Measurements from ENCODE around the gene MYO5B. TPM values are rescaled to one million over a fixed set of nuclear protein-coding genes. Genes with fewer than 3 reads are reported as not detected.
"Not testable (repeated sequence)": the region's sequence is repeated elsewhere in the genome, so short reads cannot be mapped to it uniquely, and the experiment has no call there.

MYO5B gene
- total RNA-seq, 1 experiment from 2014 or later, result 0.66 TPM

DNA sequence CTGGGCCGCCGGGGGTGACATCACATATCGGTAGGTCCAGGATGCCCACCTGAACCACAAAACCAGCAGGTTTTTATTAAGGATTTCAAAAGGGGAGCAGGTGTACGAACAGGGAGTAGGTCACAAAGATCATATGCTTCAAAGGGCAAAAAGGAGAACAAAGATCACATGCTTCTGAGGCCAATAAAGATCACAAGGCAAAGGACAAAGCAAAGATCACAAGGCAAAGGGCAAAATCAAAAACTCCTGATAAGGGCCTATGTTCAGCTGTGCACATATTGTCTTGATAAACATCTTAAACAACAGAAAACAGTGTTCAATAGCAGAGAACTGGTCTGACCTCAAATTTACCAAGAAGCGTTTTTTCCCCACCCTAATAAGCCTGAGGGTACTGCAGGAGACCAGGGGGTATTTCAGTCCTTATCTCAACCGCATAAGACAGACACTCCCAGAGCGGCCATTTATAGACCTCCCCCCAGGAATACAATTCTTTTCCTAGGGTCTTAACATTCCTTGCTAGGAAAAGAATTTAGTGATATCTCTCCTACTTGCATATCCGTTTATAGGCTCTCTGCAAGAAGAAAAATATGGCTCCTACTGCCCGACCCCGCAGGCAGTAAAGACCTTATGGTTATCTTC is 386.3 kb downstream of the MYO5B start:
- in situ Hi-C loops (cut with HindIII; ENCODE audit: low pct_unique_long_range_greater_than_20kb, low sequenced_read_pairs); DNase-seq (ENCODE audit: low read depth, low spot score): not testable (repeated sequence)

GRCh38 chr18:49804096-49804495 is 390.9 kb downstream of the MYO5B start:
- in situ Hi-C loops (cut with HindIII; ENCODE audit: low pct_unique_long_range_greater_than_20kb, low sequenced_read_pairs), result no loop called here
- no peak for DNase-seq (ENCODE audit: low read depth, low spot score)

DNA sequence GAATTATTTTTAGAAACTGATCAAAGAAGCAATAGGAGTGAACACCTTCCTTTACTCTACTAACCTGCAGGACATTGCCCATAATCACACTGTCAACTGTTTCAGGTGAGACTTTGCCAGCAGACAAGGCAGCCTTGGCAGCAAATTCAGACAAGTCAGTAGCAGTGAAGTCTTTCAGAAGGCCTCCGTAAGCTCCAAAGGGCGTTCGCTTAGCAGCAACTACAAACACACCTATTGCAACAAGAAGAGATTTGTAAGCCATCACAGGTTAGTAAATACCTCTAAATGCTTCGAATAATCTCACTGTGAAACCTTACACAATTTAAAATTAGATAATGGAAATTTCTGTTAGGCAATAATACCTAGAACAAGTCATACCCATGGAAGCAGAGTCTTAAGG is 392.3 kb downstream of the MYO5B start:
- in situ Hi-C loops (cut with HindIII; ENCODE audit: low pct_unique_long_range_greater_than_20kb, low sequenced_read_pairs), result no loop called here
- no peak for DNase-seq (ENCODE audit: low read depth, low spot score)

- in situ Hi-C loops (cut with HindIII; ENCODE audit: low pct_unique_long_range_greater_than_20kb, low sequenced_read_pairs); DNase-seq (ENCODE audit: low read depth, low spot score): not testable (repeated sequence)
Observed at GRCh38 chr18:49800491-49800890, 394.5 kb downstream of the MYO5B start.

- in situ Hi-C loops (cut with HindIII; ENCODE audit: low pct_unique_long_range_greater_than_20kb, low sequenced_read_pairs), result not testable (repeated sequence)
Observed at GRCh38 chr18:49799806-49800205, 395.1 kb downstream of the MYO5B start.

DNA sequence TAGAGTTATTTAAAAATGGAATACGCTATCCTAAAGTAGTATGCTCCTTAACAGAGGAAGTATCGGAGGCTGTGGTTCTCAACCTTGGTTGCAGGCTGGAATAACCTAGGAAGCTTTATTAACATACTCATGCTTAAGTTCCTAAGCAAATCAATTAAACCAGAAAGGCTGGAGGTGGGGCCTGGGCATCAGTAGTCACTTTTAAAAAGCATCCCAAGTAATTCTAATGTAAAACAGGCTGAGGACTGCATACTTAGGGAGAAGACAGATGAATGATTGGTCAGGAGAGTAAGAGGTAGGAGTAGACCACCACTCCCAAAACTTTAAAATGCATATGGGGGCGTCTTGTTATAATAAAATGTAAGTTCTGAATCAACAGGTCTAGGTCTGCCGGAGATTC is 396.9 kb downstream of the MYO5B start:
- DNase-seq (ENCODE audit: low read depth, low spot score), result no peak
- in situ Hi-C loops (cut with HindIII; ENCODE audit: low pct_unique_long_range_greater_than_20kb, low sequenced_read_pairs), result no loop called here

More at GRCh38 chr18:49799806-49800205, 395.1 kb downstream of the MYO5B start:
- not testable (repeated sequence) for DNase-seq (ENCODE audit: low read depth, low spot score)

- in situ Hi-C loops (cut with HindIII; ENCODE audit: low pct_unique_long_range_greater_than_20kb, low sequenced_read_pairs), result no loop called here
Observed at GRCh38 chr18:49795612-49796552, 399.1 kb downstream of the MYO5B start.

DNA sequence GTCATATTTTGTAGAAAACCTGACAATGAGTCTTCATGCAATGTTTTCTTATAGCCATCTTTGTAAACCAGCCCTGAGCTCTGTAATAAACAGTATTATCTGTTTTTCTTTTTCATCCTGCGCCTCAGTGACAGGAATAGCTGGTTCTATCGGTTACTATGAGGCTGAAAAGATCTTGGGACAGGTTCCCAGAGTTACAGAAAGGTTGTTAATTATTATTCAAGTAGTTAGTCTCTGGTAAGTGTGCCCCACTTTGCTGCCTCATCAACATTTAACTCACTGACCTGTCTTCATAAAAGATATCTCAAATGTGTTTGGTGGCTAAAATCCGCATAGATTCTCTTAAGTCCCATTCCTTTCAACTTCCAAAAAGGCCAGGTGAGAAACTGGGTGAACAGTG is 400.2 kb downstream of the MYO5B start:
- in situ Hi-C loops (cut with HindIII; ENCODE audit: low pct_unique_long_range_greater_than_20kb, low sequenced_read_pairs), result no loop called here
- no peak for DNase-seq (ENCODE audit: low read depth, low spot score)

More at GRCh38 chr18:49795612-49796552, 399.1 kb downstream of the MYO5B start:
- no peak for DNase-seq (ENCODE audit: low read depth, low spot score)

- in situ Hi-C loops (cut with HindIII; ENCODE audit: low pct_unique_long_range_greater_than_20kb, low sequenced_read_pairs), result not testable (repeated sequence)
Observed at GRCh38 chr18:49789560-49790134, 405.3 kb downstream of the MYO5B start.

DNA sequence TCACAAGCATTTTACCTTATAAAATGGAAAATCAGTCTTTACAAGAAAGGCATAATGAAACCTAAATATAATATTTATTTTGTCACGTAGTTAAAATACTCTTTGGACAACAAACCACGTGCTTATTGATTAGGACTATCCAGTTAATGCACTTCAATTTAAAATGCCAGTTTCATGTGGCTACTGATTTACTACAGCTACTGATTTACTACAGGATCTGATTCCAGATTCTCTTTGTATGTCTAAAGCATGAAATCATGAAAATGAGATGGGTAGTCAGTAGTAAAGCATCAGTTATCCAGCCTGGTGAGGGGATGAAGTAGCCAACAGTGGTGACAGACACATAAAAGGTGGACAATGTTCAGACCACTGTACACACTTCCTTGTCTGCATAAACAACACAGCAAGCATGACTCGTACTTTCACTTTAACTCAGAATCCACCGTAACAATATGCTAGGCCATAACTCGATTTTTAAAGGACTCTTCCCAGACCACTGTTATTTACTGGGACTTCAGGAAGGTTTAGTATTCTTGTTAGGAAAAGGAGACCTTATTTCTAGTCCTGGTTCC is 406.5 kb downstream of the MYO5B start:
- in situ Hi-C loops (cut with HindIII; ENCODE audit: low pct_unique_long_range_greater_than_20kb, low sequenced_read_pairs), result no loop called here

More at GRCh38 chr18:49789560-49790134, 405.3 kb downstream of the MYO5B start:
- DNase-seq (ENCODE audit: low read depth, low spot score), result not testable (repeated sequence)

GRCh38 chr18:49786019-49786720 is 408.8 kb downstream of the MYO5B start:
- DNase-seq (ENCODE audit: low read depth, low spot score), result no peak
- in situ Hi-C loops (cut with HindIII; ENCODE audit: low pct_unique_long_range_greater_than_20kb, low sequenced_read_pairs), result no loop called here

More for the DNA sequence above, 406.5 kb downstream of the MYO5B start:
- no peak for DNase-seq (ENCODE audit: low read depth, low spot score)

DNA sequence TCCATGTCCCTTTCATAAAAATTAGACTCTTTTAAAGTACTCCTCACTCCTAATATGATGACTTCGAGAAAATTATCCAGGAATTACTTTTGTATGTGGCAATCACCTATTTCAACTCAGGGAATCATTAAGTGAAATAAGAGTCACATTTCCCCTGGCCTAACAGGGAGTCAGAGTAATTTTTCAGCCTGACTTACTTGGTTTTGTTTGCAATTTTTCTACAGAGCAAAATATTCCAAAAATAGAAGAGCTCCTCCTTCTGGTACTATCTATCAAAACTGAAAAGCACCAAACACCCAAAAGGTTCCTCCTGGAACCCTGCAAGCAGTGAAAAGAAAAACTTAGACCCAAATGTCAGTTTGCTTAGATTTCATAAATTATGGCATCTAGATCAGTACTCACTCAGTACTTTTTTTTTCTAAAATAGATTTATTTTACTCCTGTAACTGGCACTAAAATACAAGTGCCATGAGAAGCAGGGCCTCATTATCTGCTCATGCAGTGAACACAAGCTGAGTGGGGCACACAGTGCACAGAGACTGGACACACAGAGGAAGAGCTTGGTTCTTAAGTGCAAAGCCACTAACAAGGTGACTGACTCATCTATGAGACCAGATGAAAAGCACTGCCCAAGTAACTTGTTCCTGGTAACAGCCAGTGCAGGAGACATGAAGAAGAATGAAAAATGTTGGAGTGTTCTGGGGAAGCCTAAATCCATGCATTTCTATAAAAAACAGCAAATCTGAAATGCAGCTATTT is 410.3 kb downstream of the MYO5B start:
- in situ Hi-C loops (cut with HindIII; ENCODE audit: low pct_unique_long_range_greater_than_20kb, low sequenced_read_pairs), result no loop called here
- no peak for DNase-seq (ENCODE audit: low read depth, low spot score)

DNA sequence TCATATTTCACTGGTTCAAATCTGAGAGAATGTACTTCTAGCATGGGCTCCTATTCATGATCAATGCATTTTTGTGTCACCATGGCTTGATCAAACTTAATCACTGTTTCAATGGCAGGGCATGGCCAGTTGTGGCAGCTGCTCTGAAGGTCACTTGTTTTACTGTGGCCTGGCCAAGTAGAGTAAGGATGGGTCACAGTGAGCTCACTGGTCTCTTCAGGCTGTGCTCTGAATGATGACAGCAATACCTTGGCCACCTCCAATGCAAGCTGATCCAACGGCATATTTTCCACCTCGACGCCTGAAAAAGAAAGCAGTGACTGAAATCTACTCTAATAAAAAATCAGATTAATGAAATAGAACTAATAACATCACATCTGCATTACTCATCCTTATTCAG is 411.3 kb downstream of the MYO5B start:
- in situ Hi-C loops (cut with HindIII; ENCODE audit: low pct_unique_long_range_greater_than_20kb, low sequenced_read_pairs), result not testable (repeated sequence)

GRCh38 chr18:49778826-49779465 is 416.0 kb downstream of the MYO5B start:
- in situ Hi-C loops (cut with HindIII; ENCODE audit: low pct_unique_long_range_greater_than_20kb, low sequenced_read_pairs), result no loop called here

More for the DNA sequence above, 411.3 kb downstream of the MYO5B start:
- not testable (repeated sequence) for DNase-seq (ENCODE audit: low read depth, low spot score)

More at GRCh38 chr18:49778826-49779465, 416.0 kb downstream of the MYO5B start:
- DNase-seq (ENCODE audit: low read depth, low spot score), result no peak

Measured in SK-MEL-5 (cell line).